ENCODE measurements around the gene GNG3. TPM values are rescaled to one million over a fixed set of nuclear protein-coding genes. Genes with fewer than 3 reads are reported as not detected.
A peak's percentile ranks its signal among the peaks of the same experiment; 100 is the strongest.
"Not testable (repeated sequence)": the region's sequence is repeated elsewhere in the genome, so short reads cannot be mapped to it uniquely, and the experiment has no call there.

Gene GNG3
- total RNA-seq, 3 donors from 2014 or later = 0.35 to 5.2 (median 0.92) TPM

DNA sequence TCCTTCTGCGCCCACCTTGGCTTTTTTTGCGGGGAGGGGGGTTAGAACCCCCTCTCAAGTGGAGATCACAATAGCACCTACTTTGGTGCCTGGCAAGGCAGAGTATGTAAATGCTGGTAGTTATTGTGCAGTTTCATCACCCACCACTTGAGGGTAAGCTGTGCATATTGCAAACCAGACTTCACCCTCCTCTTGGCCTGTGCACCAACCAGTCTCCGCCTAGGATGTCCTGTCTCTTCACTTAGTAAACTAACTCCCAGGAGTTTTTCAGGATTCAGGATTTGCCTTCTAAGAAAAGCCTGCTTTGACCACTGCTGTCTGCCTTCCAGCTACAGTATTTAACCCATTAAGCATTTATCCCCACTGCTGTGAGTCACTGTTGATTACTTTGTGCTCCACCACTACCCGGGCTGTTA, 26.6 kb upstream of the GNG3 start:
- H3K4me3 ChIP-seq = no peak overlapping the region
- H3K36me3 ChIP-seq (ENCODE audit: low read depth) = no peaks in the 10 kb centered on the region
- intact Hi-C loops (cut with DNase I, micrococcal nuclease) = no loop called here
- peaks cover 19% of the 10 kb centered on the region for H3K4me1 ChIP-seq (ENCODE audit: low read depth)
- ATAC-seq (peak; percentile 78), DNase-seq (peak in 2 of 3 donors; percentile 34 to 65)
- no peaks in the 10 kb centered on the region for H3K9me3 ChIP-seq
- TF ChIP-seq, protein P1, sequence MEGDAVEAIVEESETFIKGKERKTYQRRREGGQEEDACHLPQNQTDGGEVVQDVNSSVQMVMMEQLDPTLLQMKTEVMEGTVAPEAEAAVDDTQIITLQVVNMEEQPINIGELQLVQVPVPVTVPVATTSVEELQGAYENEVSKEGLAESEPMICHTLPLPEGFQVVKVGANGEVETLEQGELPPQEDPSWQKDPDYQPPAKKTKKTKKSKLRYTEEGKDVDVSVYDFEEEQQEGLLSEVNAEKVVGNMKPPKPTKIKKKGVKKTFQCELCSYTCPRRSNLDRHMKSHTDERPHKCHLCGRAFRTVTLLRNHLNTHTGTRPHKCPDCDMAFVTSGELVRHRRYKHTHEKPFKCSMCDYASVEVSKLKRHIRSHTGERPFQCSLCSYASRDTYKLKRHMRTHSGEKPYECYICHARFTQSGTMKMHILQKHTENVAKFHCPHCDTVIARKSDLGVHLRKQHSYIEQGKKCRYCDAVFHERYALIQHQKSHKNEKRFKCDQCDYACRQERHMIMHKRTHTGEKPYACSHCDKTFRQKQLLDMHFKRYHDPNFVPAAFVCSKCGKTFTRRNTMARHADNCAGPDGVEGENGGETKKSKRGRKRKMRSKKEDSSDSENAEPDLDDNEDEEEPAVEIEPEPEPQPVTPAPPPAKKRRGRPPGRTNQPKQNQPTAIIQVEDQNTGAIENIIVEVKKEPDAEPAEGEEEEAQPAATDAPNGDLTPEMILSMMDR (IDR thresholded peaks at IDR 0.05) = no peak

DNA sequence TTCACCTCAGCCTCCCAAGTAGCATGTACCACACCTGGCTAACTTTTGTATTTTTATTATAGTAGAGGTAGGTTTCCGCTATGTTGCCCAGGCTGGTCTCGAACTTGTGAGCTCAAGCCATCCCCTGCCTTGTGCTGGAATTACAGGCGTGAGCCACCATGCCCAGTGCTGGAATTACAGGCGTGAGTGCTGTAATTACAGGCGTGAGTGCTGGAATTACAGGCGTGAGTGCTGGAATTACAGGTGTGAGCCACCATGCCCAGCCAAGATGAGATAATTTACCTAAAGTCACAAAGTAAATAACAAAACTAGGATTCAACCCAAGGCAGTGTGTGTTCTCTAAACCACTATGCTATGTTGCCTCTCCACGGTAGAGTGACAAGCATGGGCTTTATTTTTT, 25.0 kb upstream of the GNG3 start:
- ATAC-seq = peak; percentile 73

DNA sequence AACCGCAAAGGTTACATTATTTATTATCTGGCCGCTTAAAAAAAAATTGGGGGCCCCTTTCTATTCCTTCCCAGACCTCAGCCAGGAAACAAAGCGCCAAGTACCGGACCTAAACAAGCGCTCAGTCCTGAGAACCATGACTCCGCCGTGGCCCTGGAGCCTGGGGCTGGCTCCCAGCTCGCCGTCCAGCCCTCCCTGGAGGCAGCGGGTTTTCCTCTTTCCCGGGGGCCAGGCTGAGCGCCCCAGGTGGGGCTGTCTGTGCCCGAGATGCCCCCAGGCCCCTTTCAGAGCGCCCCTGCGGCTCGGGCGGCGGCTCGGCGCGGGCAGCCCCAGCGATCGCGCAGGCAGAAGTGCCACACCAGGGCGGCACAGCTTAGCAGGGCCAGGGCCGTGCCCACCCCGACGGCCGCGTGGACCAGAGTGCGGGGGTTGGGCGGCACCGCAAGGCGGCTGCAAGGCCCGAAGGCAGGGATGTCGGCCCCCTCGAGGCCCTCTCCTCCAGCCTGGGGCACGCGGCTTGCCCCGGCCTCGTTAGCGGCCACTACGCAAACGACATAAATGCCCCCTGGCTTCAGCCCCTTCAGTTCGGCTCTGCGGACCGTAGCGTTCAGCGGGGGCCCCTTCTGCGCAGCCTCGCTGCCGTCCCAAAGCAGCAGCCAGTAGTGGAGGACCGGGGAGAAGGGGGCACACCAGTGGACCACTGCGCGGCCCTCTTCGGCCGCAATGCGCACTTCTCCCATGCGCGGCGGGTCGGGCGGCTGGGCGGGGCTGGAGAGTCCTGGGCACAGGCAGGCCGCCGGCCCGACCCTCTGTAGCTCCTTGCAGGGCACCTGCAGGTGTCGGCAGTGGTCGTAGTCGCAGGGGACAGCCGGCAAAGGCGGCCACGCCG, 19.7 kb upstream of the GNG3 start:
- no peaks in the 10 kb centered on the region for H3K36me3 ChIP-seq (ENCODE audit: low read depth)
- DNase-seq (peak in 1 of 3 donors; percentile 56), ATAC-seq (peak; percentile 37)
- no peak overlapping the region for H3K4me3 ChIP-seq
- TF ChIP-seq, protein P1 (IDR thresholded peaks at IDR 0.05) = no peak
- no peaks in the 10 kb centered on the region for H3K9me3 ChIP-seq
- intact Hi-C loops (cut with DNase I, micrococcal nuclease) = no loop called here
- peaks cover 5% of the 10 kb centered on the region for H3K4me1 ChIP-seq (ENCODE audit: low read depth)

More for the DNA sequence above, 25.0 kb upstream of the GNG3 start:
- intact Hi-C loops (cut with DNase I, micrococcal nuclease) = no loop called here
- H3K9me3 ChIP-seq = no peaks in the 10 kb centered on the region
- peaks cover 18% of the 10 kb centered on the region for H3K4me1 ChIP-seq (ENCODE audit: low read depth)
- peak; percentile 52 to 74 (median 68) for DNase-seq
- H3K36me3 ChIP-seq (ENCODE audit: low read depth) = no peaks in the 10 kb centered on the region
- TF ChIP-seq, protein P1 (IDR thresholded peaks at IDR 0.05) = no peak
- H3K4me3 ChIP-seq = no peak overlapping the region

DNA sequence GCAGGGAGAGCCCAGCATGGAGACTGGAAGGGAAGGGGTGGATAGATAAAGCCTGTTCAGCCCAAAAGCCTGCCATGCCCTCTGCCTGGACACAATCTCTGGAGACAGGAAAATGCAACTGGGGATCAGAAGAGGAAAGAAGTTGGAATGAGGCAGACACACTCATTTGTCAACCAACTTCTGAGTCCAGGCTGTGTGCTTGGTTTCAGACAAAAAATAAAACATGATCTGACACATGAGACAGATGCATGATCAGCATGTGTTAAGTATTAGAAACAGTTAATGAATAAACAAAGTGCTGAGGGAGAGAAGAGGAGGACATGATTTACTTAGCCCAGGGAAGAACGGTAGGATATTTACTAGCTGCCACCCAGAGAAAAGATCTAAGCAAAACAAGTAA, 19.0 kb upstream of the GNG3 start:
- intact Hi-C loops (cut with DNase I, micrococcal nuclease) = no loop called here
- DNase-seq (no peak), ATAC-seq (no peak)
- H3K9me3 ChIP-seq = no peaks in the 10 kb centered on the region
- H3K4me3 ChIP-seq = no peak overlapping the region
- H3K4me1 ChIP-seq (ENCODE audit: low read depth) = peaks cover 5% of the 10 kb centered on the region
- TF ChIP-seq, protein P1 (IDR thresholded peaks at IDR 0.05) = no peak
- H3K36me3 ChIP-seq (ENCODE audit: low read depth) = no peaks in the 10 kb centered on the region

DNA sequence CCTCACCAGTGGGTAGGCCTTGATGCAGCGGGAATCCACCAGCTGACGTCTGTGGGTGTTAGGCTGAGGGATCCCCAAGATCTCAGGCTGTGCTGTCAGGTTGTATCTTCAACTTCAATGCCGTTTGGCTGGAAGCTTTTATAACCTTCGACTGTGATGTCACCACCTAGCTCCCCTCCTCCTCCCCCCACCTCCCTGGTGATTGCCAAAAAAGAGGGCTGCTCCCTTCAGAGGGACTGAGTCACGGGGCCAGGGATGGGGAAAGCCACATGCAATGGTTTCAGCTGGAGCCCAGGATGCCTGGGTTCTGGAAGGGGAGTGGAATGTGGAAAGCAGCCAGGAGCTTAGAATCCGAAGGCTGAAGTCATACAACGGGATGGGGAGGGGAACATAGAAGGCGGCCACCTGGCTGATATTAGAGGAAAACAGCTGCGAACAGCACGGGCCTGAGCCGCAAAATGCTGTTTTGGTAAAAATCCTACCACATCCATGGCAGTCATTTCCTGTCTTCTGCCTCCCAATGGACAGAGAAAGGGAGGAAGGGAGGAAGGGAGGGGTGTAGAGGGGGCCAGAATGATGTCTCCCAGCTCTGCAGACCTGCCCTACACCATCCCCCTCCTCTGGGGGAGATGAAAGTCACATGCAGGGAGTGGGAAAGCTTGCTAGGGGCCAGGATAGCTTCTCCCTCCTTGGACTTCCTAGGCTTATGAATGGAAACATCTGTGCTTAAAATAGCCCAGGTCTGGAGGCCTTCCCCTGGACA, 17.9 kb upstream of the GNG3 start, which contains the start of gene LRRN4CL:
Gene LRRN4CL (minus strand): TSS at position 110 of the 763 bp plus-strand sequence. CDS start 1,022 bp downstream, outside the sequence.
- TF ChIP-seq, protein P1 (IDR thresholded peaks at IDR 0.05) = no peak
- ATAC-seq (peak; percentile 66), DNase-seq (peak in 2 of 3 donors; percentile 57 to 70)
- no peak within 1 kb of the TSS for H3K4me3 ChIP-seq
- H3K9me3 ChIP-seq = no peaks in the 10 kb centered on the region
- H3K4me1 ChIP-seq (ENCODE audit: low read depth) = peaks cover 5% of the 10 kb centered on the region
- intact Hi-C loops (cut with DNase I, micrococcal nuclease) = loop anchor here (10.0 kb wide), 1 partner anchor 295 kb away; no protein-coding TSS in a partner anchor
- H3K36me3 ChIP-seq (ENCODE audit: low read depth) = no peaks in the 10 kb centered on the region

DNA sequence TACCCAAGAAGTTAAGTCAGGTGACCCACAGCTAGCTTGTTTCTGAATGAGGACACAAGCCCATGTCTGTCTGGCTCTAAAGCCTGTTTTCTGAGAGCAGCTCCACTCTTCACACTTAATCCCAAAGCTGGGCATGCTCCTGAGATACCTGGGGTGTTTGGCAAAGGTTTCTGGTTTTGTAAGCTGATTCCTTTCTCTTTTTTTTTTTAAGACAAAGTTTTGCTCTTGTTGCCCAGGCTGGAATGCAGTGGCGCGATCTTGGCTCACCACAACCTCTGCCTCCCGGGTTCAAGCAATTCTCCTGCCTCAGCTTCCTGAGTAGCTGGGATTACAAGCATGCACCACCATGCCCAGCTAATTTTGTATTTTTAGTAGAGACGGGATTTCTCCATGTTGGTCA, 13.9 kb upstream of the GNG3 start:
- not testable (repeated sequence) for H3K36me3 ChIP-seq (ENCODE audit: low read depth); H3K4me3 ChIP-seq; ATAC-seq; H3K9me3 ChIP-seq; DNase-seq; H3K4me1 ChIP-seq (ENCODE audit: low read depth)
- intact Hi-C loops (cut with DNase I, micrococcal nuclease) = loop anchor here (10.0 kb wide), 1 partner anchor 299 kb away; no protein-coding TSS in a partner anchor

All from mucosa of descending colon (tissue), 3 donors.